H1 (cell line): Measurements from ENCODE around the gene ARID4B. TPM values are rescaled to one million over a fixed set of nuclear protein-coding genes. Genes with fewer than 3 reads are reported as not detected.

Source experiments
- KDM5A ChIP-seq: fragments of 200-600 bp; IDR thresholded peaks from 2 replicates; pipeline ENCODE4 v1.7.1; 2012; ENCODE audit warnings: mild to moderate bottlenecking, low read length, inconsistent platforms, mixed read lengths
- SAP30 ChIP-seq: fragments of 300-600 bp; sonication (generic); IDR thresholded peaks from 2 replicates; pipeline ENCODE4 v1.7.1; 2012; ENCODE audit warnings: low read length, moderate library complexity, mild to moderate bottlenecking, inconsistent platforms; ENCODE audit not compliant: insufficient read depth, insufficient replicate concordance
- SP2 ChIP-seq: IDR thresholded peaks from 2 replicates; pipeline ENCODE4 v1.6.1; 2012; ENCODE audit warnings: mild to moderate bottlenecking, low read length, inconsistent platforms
- polyA plus RNA-seq, 7 experiments: library from polyadenylated mRNA; depleted of rRNA in 3 of 7; stranded (reverse) in 5 of 7; unstranded in 2 of 7; fragments of >200 nt in 5 of 7; fragments of 200-250 nt in 2 of 7; gene quantifications; 1 replicate in 5 of 7; 2 replicates in 1 of 7; 4 replicates in 1 of 7; pipeline versions ENCODE4 v1.2.1 to v1.2.3, GENCODE V29; 2011 to 2013; ENCODE audit warnings: missing spikeins in 2 of 7, mixed read lengths in 2 of 7
- total RNA-seq: library from RNA; stranded (reverse); fragmentation: NEBNext Ultra II Directional; extraction: Animal tissue kit (Norgen Biotek cat#: 25700); gene quantifications from 2 replicates; pipeline ENCODE4 v1.2.1, GENCODE V29; 2021

Gene ARID4B
- total and polyA plus RNA-seq, 2 of the 8 experiments (the other 6 are each of a cell fraction or from before 2014, with no cell fraction given) = 5.1 to 28.8 TPM

- TF ChIP-seq SAP30 (no peak), KDM5A (no peak), SP2 (no peak)
Measured at GRCh38 chr1:235240960-235241359, 87.0 kb downstream of the ARID4B start (continued).
